PC-9 (cell line): ENCODE measurements around the gene SPRED3. TPM values are rescaled to one million over a fixed set of nuclear protein-coding genes. Genes with fewer than 3 reads are reported as not detected.

Experiments
- BruUV-seq: library from RNA; stranded (reverse); fragments of 400-500 nt; replicated peaks from 2 replicates; lab custom pipeline; 2021; lab: Mats Ljungman, UMichigan
- CTCF ChIA-PET: fragments of 300-600 bp; sonication (Branson Sonifier 250); formaldehyde crosslinking; loops from one replicate; lab custom pipeline; 2022; ENCODE audit warnings: antibody characterized with exemption; lab: Charles Lee
- POLR2A ChIA-PET: fragments of 300-600 bp; sonication (Branson Sonifier 250); formaldehyde crosslinking; loops from one replicate; lab custom pipeline; 2022; ENCODE audit warnings: antibody characterized with exemption; ENCODE audit not compliant: unreplicated experiment; lab: Charles Lee
- DNase-seq, 2 experiments: peaks; one replicate each; pipeline versions ENCODE4 v3.0.0 to v3.0.0-alpha.2; 2015 to 2022; ENCODE audit warnings: mixed read lengths in 1 of 2
- H2AFZ ChIP-seq: fragments of 200-600 bp; sonication (generic); 2 replicates; pipeline ENCODE4 v1.8.1; 2017; ENCODE audit warnings: antibody characterized with exemption
- H3F3A ChIP-seq: fragments of 200-600 bp; sonication (generic); 2 replicates; pipeline ENCODE4 v1.8.1; 2017; ENCODE audit warnings: antibody characterized with exemption, mild to moderate bottlenecking, low read depth; ENCODE audit not compliant: insufficient read depth
- H3K27ac ChIP-seq: fragments of 200-600 bp; sonication (generic); 2 replicates; pipeline ENCODE4 v1.6.1; 2016; ENCODE audit warnings: mixed run types
- H3K27me3 ChIP-seq: fragments of 200-600 bp; sonication (generic); 2 replicates; pipeline ENCODE4 v1.6.1; 2016; ENCODE audit warnings: low read depth, mixed run types; ENCODE audit not compliant: insufficient read depth
- H3K36me3 ChIP-seq: fragments of 200-600 bp; sonication (generic); 2 replicates; pipeline ENCODE4 v1.6.1; 2016; ENCODE audit warnings: low read depth, mixed run types
- H3K4me1 ChIP-seq: fragments of 200-600 bp; sonication (generic); replicated peaks from 2 replicates; pipeline ENCODE4 v1.6.1; 2016; ENCODE audit warnings: mixed run types; ENCODE audit not compliant: insufficient read depth
- H3K4me2 ChIP-seq: fragments of 200-600 bp; sonication (generic); 2 replicates; pipeline ENCODE4 v1.6.1; 2017; ENCODE audit warnings: mixed run types
- H3K4me3 ChIP-seq: fragments of 200-600 bp; sonication (generic); 2 replicates; pipeline ENCODE4 v1.6.1; 2016; ENCODE audit warnings: mixed run types
- H3K79me2 ChIP-seq: fragments of 200-600 bp; sonication (generic); 2 replicates; pipeline ENCODE4 v1.6.1; 2017; ENCODE audit warnings: low read depth, mixed run types
- H3K9me2 ChIP-seq: fragments of 200-600 bp; sonication (generic); 2 replicates; pipeline ENCODE4 v1.8.1; 2017; ENCODE audit warnings: mild to moderate bottlenecking; ENCODE audit not compliant: insufficient read depth
- H3K9me3 ChIP-seq: fragments of 200-600 bp; sonication (generic); 2 replicates; pipeline ENCODE4 v1.8.1; 2016; ENCODE audit warnings: low read depth; ENCODE audit not compliant: insufficient read depth
- H4K20me1 ChIP-seq: fragments of 200-600 bp; sonication (generic); 2 replicates; pipeline ENCODE4 v1.8.1; 2017; ENCODE audit not compliant: insufficient read depth
- CTCF ChIP-seq: fragments of 200-600 bp; sonication (generic); conservative IDR thresholded peaks from 2 replicates; pipeline ENCODE4 v1.6.1; 2017; ENCODE audit warnings: mixed run types, antibody characterized with exemption, mild to moderate bottlenecking, moderate library complexity
- EZH2 ChIP-seq: fragments of 200-600 bp; sonication (generic); IDR thresholded peaks from 2 replicates; pipeline ENCODE4 v1.8.0; 2017; ENCODE audit warnings: antibody characterized with exemption, low read depth
- intact Hi-C: fragments of 100-400 bp; cut with micrococcal nuclease; formaldehyde crosslinking; loops from one replicate; pipeline ENCODE4 v1.10.0; 2022; ENCODE audit not compliant: unreplicated experiment
- total RNA-seq: library from RNA; stranded (reverse); gene quantifications from 2 replicates; pipeline ENCODE4 v1.2.3, GENCODE V29; 2021

Gene SPRED3
- total RNA-seq, 1 experiment from 2014 or later = 5.4 TPM

GRCh38 chr19:38429055-38429810 is 40.7 kb downstream of the SPRED3 start:
- Histone ChIP-seq H4K20me1 (no peaks in the 10 kb centered on the region), H3K9me3 (no peaks in the 10 kb centered on the region), H3K4me1 (no peaks in the 10 kb centered on the region), H3K4me3 (no peak overlapping the region), H3K4me2 (no peak overlapping the region), H3K27me3 (peaks cover 11% of the 10 kb centered on the region), H3K27ac (no peak overlapping the region), H3K9me2 (no peaks in the 10 kb centered on the region), H3K36me3 (no peaks in the 10 kb centered on the region), H3K79me2 (no peaks in the 10 kb centered on the region), H3F3A (no peaks in the 10 kb centered on the region), H2AFZ (no peak overlapping the region)
- ChIA-PET POLR2A (no interaction called here), CTCF (no interaction called here)
- no peak for TF ChIP-seq EZH2
- no peak for TF ChIP-seq CTCF
- no TSS peak for BruUV-seq
- intact Hi-C loops = no loop called here
- DNase-seq = no peak

- Histone ChIP-seq H3K36me3 (no peaks in the 10 kb centered on the region), H3F3A (no peaks in the 10 kb centered on the region), H3K27me3 (peaks cover 11% of the 10 kb centered on the region), H3K9me3 (no peaks in the 10 kb centered on the region), H3K9me2 (no peaks in the 10 kb centered on the region), H3K4me1 (no peaks in the 10 kb centered on the region), H3K4me3 (no peak overlapping the region), H4K20me1 (no peaks in the 10 kb centered on the region), H2AFZ (no peak overlapping the region), H3K27ac (no peak overlapping the region), H3K4me2 (no peak overlapping the region), H3K79me2 (no peaks in the 10 kb centered on the region)
- CTCF ChIA-PET = no interaction called here
- BruUV-seq = no TSS peak
- POLR2A ChIA-PET = no interaction called here
- intact Hi-C loops = no loop called here
- no peak for DNase-seq
- TF ChIP-seq EZH2 (no peak), CTCF (no peak)
These were observed 41.3 kb downstream of the SPRED3 start for GRCh38 chr19:38429811-38430156.

GRCh38 chr19:38430931-38431330 is 42.4 kb downstream of the SPRED3 start:
- no TSS peak for BruUV-seq
- Histone ChIP-seq H3K36me3 (no peaks in the 10 kb centered on the region), H3K4me3 (no peak overlapping the region), H2AFZ (no peak overlapping the region), H3K27ac (no peak overlapping the region), H3F3A (no peaks in the 10 kb centered on the region), H3K9me2 (no peaks in the 10 kb centered on the region), H3K79me2 (no peaks in the 10 kb centered on the region), H3K9me3 (no peaks in the 10 kb centered on the region), H4K20me1 (no peaks in the 10 kb centered on the region), H3K4me2 (no peak overlapping the region), H3K27me3 (peaks cover 5% of the 10 kb centered on the region), H3K4me1 (no peaks in the 10 kb centered on the region)
- DNase-seq = no peak
- POLR2A ChIA-PET = no interaction called here
- intact Hi-C loops = no loop called here
- TF ChIP-seq EZH2 (no peak), CTCF (no peak)
- CTCF ChIA-PET = no interaction called here
